HepG2 (cell line): Measurements from ENCODE around the gene CPOX. TPM values are rescaled to one million over a fixed set of nuclear protein-coding genes. Genes with fewer than 3 reads are reported as not detected.

ENCODE experiments used
- ATAC-seq: fragments of 200-7000 bp; cut with Tn5 transposase; 3 replicates; pipeline ENCODE4 v1.9.1; 2020; ENCODE audit warnings: mild to moderate bottlenecking, moderate library complexity
- BruUV-seq: library from RNA; stranded (reverse); fragments of 400-500 nt; replicated peaks from 2 replicates; lab custom pipeline; 2021; lab: Mats Ljungman, UMichigan
- CTCF ChIA-PET: fragments of 300-600 bp; formaldehyde crosslinking; extraction: SDS; loops from one replicate; lab custom pipeline; 2021; ENCODE audit warnings: low total read pairs, inconsistent platforms, low intra/inter-chr PET ratio; lab: Yijun Ruan, JAX
- POLR2A ChIA-PET: fragments of 350-600 bp; sonication (Branson Sonifier 250); formaldehyde crosslinking; loops from one replicate; lab custom pipeline; 2020; ENCODE audit warnings: antibody characterized with exemption, inconsistent platforms; lab: Yijun Ruan, JAX
- DNase-seq: peaks from one replicate; pipeline ENCODE4 v3.0.0-alpha.2; 2015; ENCODE audit warnings: low spot score
- FAIRE-seq: peaks from 3 replicates; lab custom pipeline; 2011; peaks lifted over from hg19 to GRCh38; lab: Jason Lieb, UNC
- H2AFZ ChIP-seq: one replicate; pipeline ENCODE4 v1.6.1; 2011; ENCODE audit warnings: low read length, inconsistent platforms
- H3K27ac ChIP-seq: fragments of 300-600 bp; 3 replicates; pipeline ENCODE4 v1.8.0; 2011; ENCODE audit warnings: mixed run types, mild to moderate bottlenecking, mixed read lengths, low read length, inconsistent platforms; ENCODE audit not compliant: insufficient read depth; ENCODE audit errors: extremely low read length
- H3K27me3 ChIP-seq, 2 experiments: fragments of 200-600 bp in 1 of 2; 2 replicates in 1 of 2; 3 replicates in 1 of 2; pipeline versions ENCODE4 v1.6.0 to v1.8.0; 2011; ENCODE audit warnings: low read length in 2 of 2, mild to moderate bottlenecking in 2 of 2, moderate library complexity in 2 of 2, inconsistent platforms in 1 of 2; ENCODE audit not compliant: insufficient read depth in 2 of 2, control insufficient read depth in 1 of 2
- H3K36me3 ChIP-seq, 2 experiments: fragments of 200-600 bp in 1 of 2; replicated peaks in 1 of 2; 2 replicates in 1 of 2; 3 replicates in 1 of 2; pipeline versions ENCODE4 v1.5.1 to v1.8.0; 2011; ENCODE audit warnings: low read length in 2 of 2, inconsistent platforms in 1 of 2; ENCODE audit not compliant: insufficient read depth in 2 of 2, control insufficient read depth in 1 of 2
- H3K4me1 ChIP-seq: 2 replicates; pipeline ENCODE4 v1.5.1; 2012; ENCODE audit warnings: low read length, inconsistent platforms; ENCODE audit not compliant: insufficient read depth
- H3K4me2 ChIP-seq: 2 replicates; pipeline ENCODE4 v1.6.0; 2011; ENCODE audit warnings: low read depth, low read length, inconsistent platforms
- H3K4me3 ChIP-seq, 3 experiments: fragments of 200-600 bp in 1 of 3; sonication (generic), shearing (Covaris generic) in 1 of 3; replicated peaks in 1 of 3; 2 replicates each; pipeline ENCODE4 v1.5.1; 2011 to 2016; ENCODE audit warnings: low read length in 3 of 3, inconsistent platforms in 2 of 3, low read depth in 2 of 3, mild to moderate bottlenecking in 2 of 3, control low read depth in 1 of 3, mixed read lengths in 1 of 3; ENCODE audit not compliant: insufficient read depth in 1 of 3
- H3K79me2 ChIP-seq: one replicate; pipeline ENCODE4 v1.6.1; 2011; ENCODE audit warnings: low read length, inconsistent platforms; ENCODE audit not compliant: insufficient read depth
- H3K9ac ChIP-seq: 2 replicates; pipeline ENCODE4 v1.6.0; 2011; ENCODE audit warnings: mild to moderate bottlenecking, low read depth, low read length, inconsistent platforms; ENCODE audit not compliant: insufficient read depth
- H3K9me3 ChIP-seq: 2 replicates; pipeline ENCODE4 v1.5.1; 2012; ENCODE audit warnings: mild to moderate bottlenecking, low read length
- H4K20me1 ChIP-seq: 2 replicates; pipeline ENCODE4 v1.6.0; 2011; ENCODE audit warnings: inconsistent platforms, mild to moderate bottlenecking, low read length, moderate library complexity; ENCODE audit not compliant: insufficient read depth
- KDM3A ChIP-seq: IDR thresholded peaks from 2 replicates; pipeline ENCODE4 v1.6.1; 2018; ENCODE audit warnings: low read depth, missing compliant biosample characterization
- KMT2A ChIP-seq: sonication (generic); formaldehyde crosslinking; IDR thresholded peaks from 2 replicates; pipeline ENCODE4 v1.4.0; 2020; ENCODE audit warnings: missing genetic modification reagents
- MAFK ChIP-seq, 2 experiments: IDR thresholded peaks in 1 of 2; conservative IDR thresholded peaks in 1 of 2; 2 replicates each; pipeline ENCODE4 v1.6.1; 2011; ENCODE audit warnings: improper control_type of control experiment in 2 of 2, low read length in 2 of 2
- MBNL3 ChIP-seq: fragments of 250-450 bp; sonication (Bioruptor Pico); conservative IDR thresholded peaks from 2 replicates; pipeline ENCODE4 v1.8.0; 2022; ENCODE audit warnings: mild to moderate bottlenecking, inconsistent platforms
- MEIS1 ChIP-seq: sonication (generic); formaldehyde crosslinking; IDR thresholded peaks from 2 replicates; pipeline ENCODE4 v1.9.0; 2021; ENCODE audit warnings: mild to moderate bottlenecking, missing genetic modification reagents, moderate library complexity, borderline replicate concordance
- ONECUT2 ChIP-seq: sonication (generic); formaldehyde crosslinking; IDR thresholded peaks from 2 replicates; pipeline ENCODE4 v1.4.0; 2020; ENCODE audit warnings: missing genetic modification reagents
- PBX2 ChIP-seq: IDR thresholded peaks from 2 replicates; pipeline ENCODE4 v1.6.1; 2016; ENCODE audit warnings: control low read depth
- PBX3 ChIP-seq: sonication (generic); formaldehyde crosslinking; IDR thresholded peaks from 2 replicates; pipeline ENCODE4 v1.8.1; 2023; ENCODE audit warnings: missing genetic modification reagents, inconsistent platforms, borderline replicate concordance
- RELA ChIP-seq: sonication (generic); formaldehyde crosslinking; IDR thresholded peaks from 2 replicates; pipeline ENCODE4 v1.4.0; 2020; ENCODE audit warnings: missing genetic modification reagents
- SATB2 ChIP-seq: sonication (generic); formaldehyde crosslinking; IDR thresholded peaks from 2 replicates; pipeline ENCODE4 v1.5.0; 2020; ENCODE audit warnings: missing genetic modification reagents
- STAG1 ChIP-seq: sonication (generic); formaldehyde crosslinking; IDR thresholded peaks from 2 replicates; pipeline ENCODE4 v1.4.0; 2020; ENCODE audit warnings: missing genetic modification reagents
- ZNF136 ChIP-seq: sonication (generic); formaldehyde crosslinking; IDR thresholded peaks from 2 replicates; pipeline ENCODE4 v1.8.1; 2022; ENCODE audit warnings: low read depth, mild to moderate bottlenecking, moderate library complexity, missing genetic modification reagents
- ZNF343 ChIP-seq: sonication (generic); formaldehyde crosslinking; IDR thresholded peaks from 2 replicates; pipeline ENCODE4 v1.4.0; 2020; ENCODE audit warnings: mild to moderate bottlenecking, missing genetic modification reagents
- ZSCAN12 ChIP-seq: sonication (generic); formaldehyde crosslinking; IDR thresholded peaks from 2 replicates; pipeline ENCODE4 v1.9.0; 2021; ENCODE audit warnings: mild to moderate bottlenecking, missing genetic modification reagents
- ZXDC ChIP-seq: sonication (generic); formaldehyde crosslinking; IDR thresholded peaks from 2 replicates; pipeline ENCODE4 v1.5.0; 2020; ENCODE audit warnings: mild to moderate bottlenecking, missing genetic modification reagents
- WGBS: methylation state at CpG from one replicate; pipeline ENCODE4 v1.1.6; 2017; ENCODE audit warnings: low lambda C conversion rate; 5-methylcytosine and 5-hydroxymethylcytosine counted together
- in situ Hi-C: cut with HindIII; loops from 2 replicates; pipeline ENCODE4 v1.10.0; 2017; ENCODE audit warnings: low pct_unique_long_range_greater_than_20kb; ENCODE audit not compliant: extremely low pct_ligation_motif_present
- intact Hi-C: fragments of 100-400 bp; cut with micrococcal nuclease; formaldehyde crosslinking; loops from one replicate; pipeline ENCODE4 v1.10.0; 2022; ENCODE audit not compliant: unreplicated experiment
- polyA plus RNA-seq, 8 experiments: library from polyadenylated mRNA; depleted of rRNA in 3 of 8; stranded (reverse) in 7 of 8; unstranded in 1 of 8; fragments of >200 nt; fragmentation: Illumina TruSeq in 4 of 8; extraction: Trizol in 4 of 8; gene quantifications; 2 replicates each; pipeline versions ENCODE4 v1.2.1 to v1.2.3, GENCODE V29; 2011 to 2016; ENCODE audit warnings: low read depth in 4 of 8, missing spikeins in 1 of 8, mixed read lengths in 1 of 8; ENCODE audit not compliant: insufficient read depth in 1 of 8
- total RNA-seq, 5 experiments: library from RNA; depleted of rRNA; stranded (reverse); fragments of >200 nt; fragmentation: Illumina TruSeq; extraction: Trizol; gene quantifications; 2 replicates each; pipeline ENCODE4 v1.2.3, GENCODE V29; 2016; ENCODE audit warnings: low read depth in 1 of 5

The CPOX gene
- total and polyA plus RNA-seq, 2 of the 13 experiments (the other 11 are each of a cell fraction or from before 2014, with no cell fraction given) = 34.2 to 37.2 TPM

GRCh38 chr3:98531622-98532274 is 61.7 kb downstream of the CPOX start, which contains the start of gene GPR15:
Gene GPR15, plus strand, starts transcription at chr3:98531978. Its CDS starts 56 bp downstream, at chr3:98532034.
- POLR2A ChIA-PET = no interaction called here
- no peak for TF ChIP-seq ZXDC (CRISPR knock-in tag)
- TF ChIP-seq KMT2A = no peak
- TF ChIP-seq ZNF136 (CRISPR knock-in tag) = no peak
- no peak for TF ChIP-seq SATB2
- TF ChIP-seq ZSCAN12 (CRISPR knock-in tag) = no peak
- TF ChIP-seq MBNL3 (CRISPR knock-in tag) = no peak
- TF ChIP-seq MEIS1 (CRISPR knock-in tag) = no peak
- TF ChIP-seq STAG1 (CRISPR knock-in tag) = no peak
- TF ChIP-seq PBX2 (CRISPR knock-in tag) = no peak
- TF ChIP-seq ZNF343 (CRISPR knock-in tag) = no peak
- no peak for TF ChIP-seq PBX3 (CRISPR knock-in tag)
- TF ChIP-seq MAFK (conservative IDR thresholded peaks at IDR 0.05 in 1 of 2, IDR thresholded peaks at IDR 0.05 in 1 of 2; ENCODE audit: low read length in 2 of 2) = no peak
- no peak for TF ChIP-seq KDM3A (CRISPR knock-in tag)
- no peak for TF ChIP-seq ONECUT2 (CRISPR knock-in tag)
- no peak for TF ChIP-seq RELA (CRISPR knock-in tag)

More at GRCh38 chr3:98531622-98532274, 61.7 kb downstream of the CPOX start, which contains the start of gene GPR15:
- no peak within 1 kb of the TSS for H3K4me3 ChIP-seq
- in situ Hi-C loops (no loop called here), intact Hi-C loops (no loop called here)
- no peak within 1 kb of the TSS for H3K27ac ChIP-seq
- no peak for DNase-seq
- 0 out of 5 replicates have a peak, but pooled peaks cover 0 to 4% of the 10 kb centered on the region in 2 experiments for H3K27me3 ChIP-seq
- H3K79me2 ChIP-seq = no peaks in the 10 kb centered on the region
- H3K36me3 ChIP-seq = no peaks in the 10 kb centered on the region
- H3K9ac ChIP-seq = no peak within 1 kb of the TSS
- H3K4me2 ChIP-seq = no peak within 1 kb of the TSS
- no peaks in the 10 kb centered on the region for H3K9me3 ChIP-seq
- H2AFZ ChIP-seq = no peak within 1 kb of the TSS
- no TSS peak for BruUV-seq
- WGBS = 59% methylated on average over 7 of the region's 7 CpGs
- ATAC-seq = no peak
- CTCF ChIA-PET = no interaction called here
- peaks cover 18% of the 10 kb centered on the region for H3K4me1 ChIP-seq
- FAIRE-seq = no peak
- no peaks in the 10 kb centered on the region for H4K20me1 ChIP-seq
